Activated CD8-positive, alpha-beta memory T cell treated with anti-CD3 and anti-CD28 coated beads, Interleukin-2, amount 10 ng/mL, durations not matched to agents 7 days and 5 days (primary cell): ENCODE results near the gene LANCL1. TPM values are rescaled to one million over a fixed set of nuclear protein-coding genes. Genes with fewer than 3 reads are reported as not detected.

Experiments used
- ATAC-seq: fragments of 150-1000 bp; cut with Tn5 transposase; one replicate; pipeline ENCODE4 v1.10.0; 2021; ENCODE audit warnings: moderate library complexity
- CTCF ChIA-PET: fragments of 350-600 bp; sonication (Branson Sonifier 250); formaldehyde crosslinking; loops from one replicate; lab custom pipeline; 2021; ENCODE audit warnings: antibody characterized with exemption; lab: Charles Lee
- DNase-seq: peaks from one replicate; pipeline ENCODE4 v3.0.0-alpha.2; 2020
- H3K27ac Mint-ChIP-seq: one replicate; pipeline ENCODE4 v1.8.0; 2021; ENCODE audit warnings: mild to moderate bottlenecking, mixed read lengths
- H3K27me3 Mint-ChIP-seq: one replicate; pipeline ENCODE4 v1.8.0; 2021; ENCODE audit warnings: mixed read lengths
- H3K36me3 Mint-ChIP-seq: one replicate; pipeline ENCODE4 v1.8.0; 2021; ENCODE audit warnings: mild to moderate bottlenecking, mixed read lengths
- H3K4me1 Mint-ChIP-seq: one replicate; pipeline ENCODE4 v1.8.0; 2021; ENCODE audit warnings: mixed read lengths
- H3K4me3 Mint-ChIP-seq: one replicate; pipeline ENCODE4 v1.8.0; 2021; ENCODE audit warnings: mild to moderate bottlenecking, moderate library complexity, mixed read lengths
- H3K9me3 Mint-ChIP-seq: one replicate; pipeline ENCODE4 v1.8.0; 2022; ENCODE audit warnings: low read depth, mixed read lengths
- total RNA-seq, 2 experiments: library from RNA; stranded (reverse); gene quantifications; one replicate each; pipeline ENCODE4 v1.2.3, GENCODE V29; 2021

Gene LANCL1
- total RNA-seq, 2 experiments from 2014 or later: 34.7 to 37.9 TPM

GRCh38 chr2:210421916-210422315 is 54.6 kb downstream of the LANCL1 start:
- CTCF ChIA-PET: no interaction called here
- Mint-ChIP-seq H3K4me1 (no peaks in the 10 kb centered on the region), H3K9me3 (peaks cover 4% of the 10 kb centered on the region), H3K27ac (no peak overlapping the region), H3K36me3 (peaks cover 1% of the 10 kb centered on the region), H3K4me3 (no peak overlapping the region), H3K27me3 (peaks cover 8% of the 10 kb centered on the region)
- DNase-seq: no peak
- no peak for ATAC-seq

- DNase-seq (no peak), ATAC-seq (no peak)
- no peak overlapping the region for H3K4me3 Mint-ChIP-seq
- no peaks in the 10 kb centered on the region for H3K36me3 Mint-ChIP-seq
- no peaks in the 10 kb centered on the region for H3K9me3 Mint-ChIP-seq
- H3K27me3 Mint-ChIP-seq: peaks cover 6% of the 10 kb centered on the region
- H3K4me1 Mint-ChIP-seq: no peaks in the 10 kb centered on the region
- no peak overlapping the region for H3K27ac Mint-ChIP-seq
- CTCF ChIA-PET: no interaction called here
Measured at GRCh38 chr2:210412660-210413059, 63.9 kb downstream of the LANCL1 start.

- Mint-ChIP-seq H3K9me3 (no peaks in the 10 kb centered on the region), H3K27me3 (peaks cover 8% of the 10 kb centered on the region), H3K4me3 (no peak overlapping the region), H3K27ac (no peak overlapping the region), H3K36me3 (no peaks in the 10 kb centered on the region), H3K4me1 (no peaks in the 10 kb centered on the region)
- CTCF ChIA-PET: no interaction called here
- ATAC-seq: no peak
- DNase-seq: no peak
Measured at GRCh38 chr2:210410542-210410941, 66.0 kb downstream of the LANCL1 start.

- CTCF ChIA-PET: no interaction called here
- DNase-seq: no peak
- no peak for ATAC-seq
- Mint-ChIP-seq H3K27me3 (no peaks in the 10 kb centered on the region), H3K36me3 (no peaks in the 10 kb centered on the region), H3K9me3 (no peaks in the 10 kb centered on the region), H3K4me1 (no peaks in the 10 kb centered on the region), H3K27ac (no peak overlapping the region), H3K4me3 (no peak overlapping the region)
Measured at GRCh38 chr2:210399440-210400041, 77.0 kb downstream of the LANCL1 start.

GRCh38 chr2:210392469-210392881 is 84.1 kb downstream of the LANCL1 start:
- CTCF ChIA-PET: no interaction called here
- ATAC-seq (no peak), DNase-seq (no peak)
- H3K36me3 Mint-ChIP-seq: no peaks in the 10 kb centered on the region
- no peaks in the 10 kb centered on the region for H3K4me1 Mint-ChIP-seq
- no peaks in the 10 kb centered on the region for H3K9me3 Mint-ChIP-seq
- H3K27ac Mint-ChIP-seq: no peak overlapping the region
- peaks cover 13% of the 10 kb centered on the region for H3K27me3 Mint-ChIP-seq
- H3K4me3 Mint-ChIP-seq: no peak overlapping the region

GRCh38 chr2:210389856-210390255 is 86.7 kb downstream of the LANCL1 start:
- CTCF ChIA-PET: no interaction called here
- no peak overlapping the region for H3K4me3 Mint-ChIP-seq
- no peak for ATAC-seq
- H3K27ac Mint-ChIP-seq: no peak overlapping the region
- no peak for DNase-seq
- no peaks in the 10 kb centered on the region for H3K36me3 Mint-ChIP-seq
- H3K4me1 Mint-ChIP-seq: no peaks in the 10 kb centered on the region
- no peaks in the 10 kb centered on the region for H3K9me3 Mint-ChIP-seq
- H3K27me3 Mint-ChIP-seq: peaks cover 13% of the 10 kb centered on the region

GRCh38 chr2:210388148-210388547 is 88.4 kb downstream of the LANCL1 start:
- Mint-ChIP-seq H3K9me3 (no peaks in the 10 kb centered on the region), H3K27me3 (peaks cover 13% of the 10 kb centered on the region), H3K4me1 (no peaks in the 10 kb centered on the region), H3K27ac (no peak overlapping the region), H3K4me3 (no peak overlapping the region), H3K36me3 (no peaks in the 10 kb centered on the region)
- CTCF ChIA-PET: no interaction called here
- ATAC-seq: no peak
- no peak for DNase-seq

GRCh38 chr2:210387074-210387473 is 89.5 kb downstream of the LANCL1 start:
- CTCF ChIA-PET: no interaction called here
- Mint-ChIP-seq H3K36me3 (no peaks in the 10 kb centered on the region), H3K27ac (no peak overlapping the region), H3K9me3 (no peaks in the 10 kb centered on the region), H3K4me3 (no peak overlapping the region), H3K4me1 (no peaks in the 10 kb centered on the region), H3K27me3 (peaks cover 13% of the 10 kb centered on the region)
- DNase-seq (no peak), ATAC-seq (no peak)

Other genes with a start within 250 kb of the LANCL1 start
- not detected for gene MYL1, start 161.6 kb downstream of the LANCL1 start, total RNA-seq
- 1 to 10 TPM in 1 of 2 experiments, under 1 TPM in 1; 0.96 to 1.3 TPM for gene CPS1, start 79.8 kb upstream of the LANCL1 start, total RNA-seq